Measurements from ENCODE around the gene UBL4A. TPM values are rescaled to one million over a fixed set of nuclear protein-coding genes. Genes with fewer than 3 reads are reported as not detected.

Gene UBL4A
- total and polyA plus RNA-seq, 9 of the 15 experiments (the other 6 are each of a cell fraction or from before 2014, with no cell fraction given), result 15.2 to 140 (median 100) TPM

GRCh38 chrX:154457491-154458115 is 28.8 kb downstream of the UBL4A start:
- peak; percentile 54 for ATAC-seq
- Histone ChIP-seq H3K4me3 (peak overlapping the region; percentile 59), H3K27me3 (ENCODE audit: control insufficient read depth in 2 of 2, insufficient read depth in 2 of 2, low read length in 2 of 2) (no peaks in the 10 kb centered on the region), H3K27ac (ENCODE audit: extremely low read depth, low read depth, low read length) (peak overlapping the region; percentile 74), H2AFZ (ENCODE audit: low read depth, low read length) (peak overlapping the region; percentile 87), H3K9ac (ENCODE audit: insufficient read depth in 1 of 2, low read depth in 2 of 2, low read length in 2 of 2) (peak overlapping the region; percentile 66 to 92; a peak in 3 of 4 replicates), H3K9me3 (replicated peaks; ENCODE audit: control insufficient read depth, insufficient read depth, low read depth, low read length) (no peaks in the 10 kb centered on the region), H3K79me2 (ENCODE audit: control insufficient read depth, insufficient read depth, low read length) (peaks cover 30% of the 10 kb centered on the region), H3K4me2 (ENCODE audit: insufficient read depth, low read length) (peak overlapping the region; percentile 78), H3K36me3 (ENCODE audit: control insufficient read depth, insufficient read depth, low read length) (peaks cover 27% of the 10 kb centered on the region; the same call in 2 of the 3 replicates), H3K9me1 (ENCODE audit: control insufficient read depth, insufficient read depth, low read length) (no peaks in the 10 kb centered on the region), H3K4me1 (replicated peaks in 1 of 2; ENCODE audit: control insufficient read depth in 2 of 2, insufficient read depth in 2 of 2, low read length in 2 of 2) (peaks cover 7 to 53% of the 10 kb centered on the region in 2 experiments; a peak in 3 of 5 replicates), H4K20me1 (replicated peaks; ENCODE audit: control insufficient read depth, insufficient read depth, low read length) (peaks cover 3% of the 10 kb centered on the region; the same call in 1 of the 2 replicates)
- no peak for FAIRE-seq
- intact Hi-C loops (cut with micrococcal nuclease), result no loop called here
- BruUV-seq (replicated peaks), result no TSS peak
- in situ Hi-C loops (cut with MboI), result no loop called here
- ChIA-PET POLR2A (interaction anchor here (0.8 to 1.7 kb wide), 5 partner anchors 9 to 70 kb away, joined by 3 to 10 read pairs (median 4); no protein-coding TSS in a partner anchor), CTCF (ENCODE audit: low intra/inter-chr PET ratio) (interaction anchor here (0.5 to 1.2 kb wide), 2 partner anchors 77 to 87 kb away, joined by 3 read pairs; no protein-coding TSS in a partner anchor)
- 10% methylated on average over 10 of the region's 65 CpGs for WGBS (ENCODE audit: insufficient coverage, low coverage, missing lambda C conversion rate)
- peak; percentile 73 to 88 (median 84) for DNase-seq (ENCODE audit: extremely low read depth in 1 of 4, low spot score in 3 of 4)
- TF ChIP-seq MTA1 (IDR thresholded peaks at IDR 0.05; ENCODE audit: borderline replicate concordance) (no peak), ZBTB1 (CRISPR knock-in tag; IDR thresholded peaks at IDR 0.05; ENCODE audit: borderline replicate concordance, low read depth) (no peak), TBL1XR1 (IDR thresholded peaks at IDR 0.05; ENCODE audit: low read length in 2 of 2) (no peak), MNT (conservative IDR thresholded peaks at IDR 0.05) (peak in 1 of 2 experiments; percentile 26; a peak in 1 of 4 replicates), DDX20 (tag; IDR thresholded peaks at IDR 0.05; ENCODE audit: low read depth) (no peak), CCAR2 (IDR thresholded peaks at IDR 0.05; ENCODE audit: low read depth, low read length) (no peak), CC2D1A (IDR thresholded peaks at IDR 0.05) (no peak), PRDM10 (IDR thresholded peaks at IDR 0.05; ENCODE audit: partially characterized antibody) (peak; percentile 78), ZNF24 (IDR thresholded peaks at IDR 0.05) (no peak), ILK (tag; IDR thresholded peaks at IDR 0.05; ENCODE audit: borderline replicate concordance, low read depth) (no peak), ZNF165 (CRISPR knock-in tag; IDR thresholded peaks at IDR 0.05; ENCODE audit: borderline replicate concordance) (no peak), ZNF589 (CRISPR knock-in tag; IDR thresholded peaks at IDR 0.05; ENCODE audit: low read depth) (no peak), MYBL2 (IDR thresholded peaks at IDR 0.05; ENCODE audit: low read depth) (no peak), MYBL2 (CRISPR knock-in tag; IDR thresholded peaks at IDR 0.05; ENCODE audit: borderline replicate concordance) (no peak), SIN3A (IDR thresholded peaks at IDR 0.05; ENCODE audit: borderline replicate concordance in 2 of 2, control insufficient read depth in 1 of 2, low read depth in 2 of 2, low read length in 2 of 2) (peak in 1 of 2 experiments; percentile 32; a peak in 1 of 4 replicates)
